Measurements from ENCODE around the gene MSI1. TPM values are rescaled to one million over a fixed set of nuclear protein-coding genes. Genes with fewer than 3 reads are reported as not detected.

Gene MSI1
- total RNA-seq, 4 donors from 2014 or later = 0.16 TPM; not detected in 3

DNA sequence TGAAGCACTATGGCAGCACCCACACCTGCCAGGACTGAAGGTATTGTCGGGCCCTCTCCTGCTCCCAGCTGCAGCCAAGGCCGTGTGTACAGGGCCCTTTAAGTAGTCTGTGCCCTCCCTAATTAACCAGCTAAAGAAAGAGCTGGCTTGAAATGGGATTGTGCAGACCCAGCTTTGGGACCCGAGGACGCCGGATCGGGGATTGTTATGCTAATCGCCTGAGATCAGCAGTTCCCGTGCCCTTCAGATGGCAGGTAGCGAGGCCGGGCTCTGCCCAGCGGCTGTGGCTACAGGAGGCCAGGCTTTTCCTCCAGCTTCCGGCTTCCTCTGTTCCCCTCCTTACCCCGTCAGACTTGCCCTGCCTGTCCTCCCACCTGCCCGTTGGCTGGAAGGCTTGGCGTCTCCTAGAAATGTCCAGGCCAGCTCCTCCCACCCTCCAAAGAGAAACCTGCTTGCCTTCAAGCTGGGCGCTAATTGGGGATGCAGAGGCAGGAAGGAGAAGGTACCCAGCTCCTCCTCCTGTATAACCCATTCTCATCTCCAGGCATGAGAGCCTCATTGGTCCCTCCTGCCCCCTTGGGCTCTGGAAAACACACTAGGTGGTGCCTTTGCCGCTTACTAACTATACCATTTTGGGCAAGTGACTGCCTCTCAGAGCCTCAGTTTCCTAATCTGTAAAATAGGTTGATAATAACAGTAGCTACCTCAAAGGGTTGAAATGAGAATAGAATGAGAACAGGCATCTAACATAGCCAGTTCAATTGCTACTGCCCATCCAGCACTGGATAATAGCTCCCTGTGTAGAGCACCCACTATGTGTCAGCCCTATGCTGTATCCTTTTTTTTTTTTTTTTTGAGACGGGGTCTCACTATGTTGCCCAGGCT lies 25.8 kb upstream of the MSI1 start:
- Histone ChIP-seq H3K4me1 (no peaks in the 10 kb centered on the region), H3K9me3 (no peaks in the 10 kb centered on the region), H3K27me3 (peaks cover 20 to 37% (median 30%) of the 10 kb centered on the region in 3 donors), H3K4me3 (no peak overlapping the region), H3K27ac (no peak overlapping the region), H3K36me3 (no peaks in the 10 kb centered on the region)
- ATAC-seq (no peak), DNase-seq (no peak)
- TF ChIP-seq POLR2A (IDR thresholded peaks at IDR 0.05) = no peak
- TF ChIP-seq, protein P1, sequence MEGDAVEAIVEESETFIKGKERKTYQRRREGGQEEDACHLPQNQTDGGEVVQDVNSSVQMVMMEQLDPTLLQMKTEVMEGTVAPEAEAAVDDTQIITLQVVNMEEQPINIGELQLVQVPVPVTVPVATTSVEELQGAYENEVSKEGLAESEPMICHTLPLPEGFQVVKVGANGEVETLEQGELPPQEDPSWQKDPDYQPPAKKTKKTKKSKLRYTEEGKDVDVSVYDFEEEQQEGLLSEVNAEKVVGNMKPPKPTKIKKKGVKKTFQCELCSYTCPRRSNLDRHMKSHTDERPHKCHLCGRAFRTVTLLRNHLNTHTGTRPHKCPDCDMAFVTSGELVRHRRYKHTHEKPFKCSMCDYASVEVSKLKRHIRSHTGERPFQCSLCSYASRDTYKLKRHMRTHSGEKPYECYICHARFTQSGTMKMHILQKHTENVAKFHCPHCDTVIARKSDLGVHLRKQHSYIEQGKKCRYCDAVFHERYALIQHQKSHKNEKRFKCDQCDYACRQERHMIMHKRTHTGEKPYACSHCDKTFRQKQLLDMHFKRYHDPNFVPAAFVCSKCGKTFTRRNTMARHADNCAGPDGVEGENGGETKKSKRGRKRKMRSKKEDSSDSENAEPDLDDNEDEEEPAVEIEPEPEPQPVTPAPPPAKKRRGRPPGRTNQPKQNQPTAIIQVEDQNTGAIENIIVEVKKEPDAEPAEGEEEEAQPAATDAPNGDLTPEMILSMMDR (IDR thresholded peaks at IDR 0.05 in 4 of 5, conservative IDR thresholded peaks at IDR 0.05 in 1 of 5) = no peak
- intact Hi-C loops (cut with DNase I; ENCODE audit: low total_unique reads) (no loop called here), in situ Hi-C loops (cut with MboI; ENCODE audit: low sequenced_read_pairs in 4 of 4) (no loop called here)

DNA sequence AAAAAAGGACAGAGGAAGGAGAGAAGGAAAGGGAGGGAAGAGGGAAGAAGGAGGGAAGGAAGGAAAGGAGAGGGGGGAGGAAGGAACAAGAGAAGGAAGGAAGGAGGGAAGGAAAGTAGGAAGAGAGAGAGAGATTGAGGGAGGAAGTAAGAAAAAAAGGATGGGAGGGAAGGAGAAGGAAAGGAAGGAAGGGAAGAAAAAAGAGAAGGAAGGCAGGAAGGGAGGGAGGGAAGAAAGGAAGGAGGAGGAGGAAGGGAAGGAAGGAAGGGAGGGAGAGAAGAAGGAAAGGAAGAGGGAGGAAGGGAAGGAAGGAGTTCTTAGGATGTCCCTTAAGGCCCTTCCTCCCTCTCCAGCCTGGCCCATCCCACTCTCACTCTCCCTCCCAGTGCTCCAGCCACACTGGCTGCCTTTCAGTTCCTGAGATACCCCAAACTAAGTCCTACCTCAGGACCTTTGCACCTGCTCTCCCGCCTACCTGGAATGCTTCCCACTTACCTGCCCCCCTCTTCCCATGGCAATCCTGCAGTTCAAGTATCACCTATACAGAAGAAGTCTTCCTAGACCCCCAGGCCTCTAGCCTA lies 21.7 kb upstream of the MSI1 start:
- in situ Hi-C loops (cut with MboI; ENCODE audit: low sequenced_read_pairs in 4 of 4) (no loop called here), intact Hi-C loops (cut with DNase I; ENCODE audit: low total_unique reads) (no loop called here)
- Histone ChIP-seq H3K4me3 (no peak overlapping the region), H3K27ac (no peak overlapping the region), H3K4me1 (no peaks in the 10 kb centered on the region), H3K9me3 (no peaks in the 10 kb centered on the region), H3K36me3 (no peaks in the 10 kb centered on the region), H3K27me3 (peaks cover 26 to 47% (median 30%) of the 10 kb centered on the region in 3 donors)
- ATAC-seq (no peak), DNase-seq (no peak)
- no peak for TF ChIP-seq POLR2A (IDR thresholded peaks at IDR 0.05)
- TF ChIP-seq, protein P1 (IDR thresholded peaks at IDR 0.05 in 4 of 5, conservative IDR thresholded peaks at IDR 0.05 in 1 of 5) = no peak

GRCh38 chr12:120388691-120389481 lies 19.9 kb upstream of the MSI1 start:
- Histone ChIP-seq H3K4me3 (no peak overlapping the region), H3K9me3 (no peaks in the 10 kb centered on the region), H3K36me3 (no peaks in the 10 kb centered on the region), H3K4me1 (no peaks in the 10 kb centered on the region), H3K27me3 (peaks cover 13 to 46% (median 20%) of the 10 kb centered on the region in 3 donors), H3K27ac (no peak overlapping the region)
- DNase-seq = no peak
- in situ Hi-C loops (cut with MboI; ENCODE audit: low sequenced_read_pairs in 4 of 4) (no loop called here), intact Hi-C loops (cut with DNase I; ENCODE audit: low total_unique reads) (no loop called here)
- no peak for ATAC-seq
- TF ChIP-seq, protein P1 (IDR thresholded peaks at IDR 0.05 in 4 of 5, conservative IDR thresholded peaks at IDR 0.05 in 1 of 5) = no peak
- no peak for TF ChIP-seq POLR2A (IDR thresholded peaks at IDR 0.05)

GRCh38 chr12:120381752-120382419 lies 12.9 kb upstream of the MSI1 start:
- no peak overlapping the region for H3K27ac ChIP-seq
- no peaks in the 10 kb centered on the region for H3K4me1 ChIP-seq
- no peak overlapping the region for H3K4me3 ChIP-seq
- in situ Hi-C loops (cut with MboI; ENCODE audit: low sequenced_read_pairs in 4 of 4) (no loop called here), intact Hi-C loops (cut with DNase I; ENCODE audit: low total_unique reads) (no loop called here)
- TF ChIP-seq, protein P1 (IDR thresholded peaks at IDR 0.05 in 4 of 5, conservative IDR thresholded peaks at IDR 0.05 in 1 of 5) = no peak
- TF ChIP-seq POLR2A (IDR thresholded peaks at IDR 0.05) = no peak
- peaks cover 10 to 14% (median 11%) of the 10 kb centered on the region in 3 donors for H3K27me3 ChIP-seq
- H3K36me3 ChIP-seq = no peaks in the 10 kb centered on the region
- DNase-seq (no peak), ATAC-seq (no peak)
- no peaks in the 10 kb centered on the region for H3K9me3 ChIP-seq

Measured in gastrocnemius medialis (tissue), 4 donors.